Mesenchymal stem cell (in vitro differentiated cells and primary cell): ENCODE measurements around the gene RAB20.

ENCODE experiments used
- DNase-seq: peaks from one replicate; pipeline ENCODE4 v3.0.0-alpha.2; 2013
- H2AFZ ChIP-seq: one replicate; pipeline ENCODE4 v1.6.1; 2013; ENCODE audit warnings: low read depth, mild to moderate bottlenecking, control low read depth, inconsistent platforms, low read length, moderate library complexity
- H2AK5ac ChIP-seq: 2 replicates; pipeline ENCODE4 v1.6.1; 2013; ENCODE audit warnings: low read length, moderate library complexity, mild to moderate bottlenecking, inconsistent platforms; ENCODE audit not compliant: severe bottlenecking
- H2BK120ac ChIP-seq: one replicate; pipeline ENCODE4 v1.6.1; 2013; ENCODE audit warnings: low read depth, mild to moderate bottlenecking, inconsistent platforms, low read length, moderate library complexity
- H2BK12ac ChIP-seq, 2 experiments: one replicate each; pipeline ENCODE4 v1.6.1; 2013; ENCODE audit warnings: inconsistent platforms in 2 of 2, low read length in 2 of 2, mild to moderate bottlenecking in 2 of 2, moderate library complexity in 2 of 2, control low read depth in 1 of 2
- H2BK15ac ChIP-seq: one replicate; pipeline ENCODE4 v1.6.1; 2013; ENCODE audit warnings: mild to moderate bottlenecking, low read depth, inconsistent platforms; ENCODE audit not compliant: poor library complexity, severe bottlenecking
- H2BK5ac ChIP-seq: 2 replicates; pipeline ENCODE4 v1.6.1; 2013; ENCODE audit warnings: low read depth, mild to moderate bottlenecking, low read length, control low read depth, inconsistent platforms; ENCODE audit not compliant: poor library complexity, severe bottlenecking
- H3K14ac ChIP-seq, 2 experiments: one replicate each; pipeline ENCODE4 v1.6.1; 2013; ENCODE audit warnings: inconsistent platforms in 2 of 2, low read length in 2 of 2, control low read depth in 1 of 2, mild to moderate bottlenecking in 1 of 2, moderate library complexity in 1 of 2
- H3K18ac ChIP-seq, 2 experiments: one replicate each; pipeline ENCODE4 v1.6.1; 2013; ENCODE audit warnings: inconsistent platforms in 2 of 2, low read length in 2 of 2, control low read depth in 1 of 2, low read depth in 1 of 2, mild to moderate bottlenecking in 1 of 2
- H3K23ac ChIP-seq, 2 experiments: one replicate each; pipeline ENCODE4 v1.6.1; 2013; ENCODE audit warnings: inconsistent platforms in 2 of 2, low read length in 2 of 2, mild to moderate bottlenecking in 2 of 2, moderate library complexity in 2 of 2, control low read depth in 1 of 2
- H3K27ac ChIP-seq: 2 replicates; pipeline ENCODE4 v1.5.1; 2013; ENCODE audit warnings: mild to moderate bottlenecking, moderate library complexity, low read length, control low read depth, inconsistent platforms; ENCODE audit not compliant: poor library complexity, severe bottlenecking
- H3K27me3 ChIP-seq, 2 experiments: 2 replicates each; pipeline versions ENCODE4 v1.6.1 to v1.7.0; 2013; ENCODE audit warnings: low read length in 2 of 2, mild to moderate bottlenecking in 2 of 2, moderate library complexity in 2 of 2, control low read depth in 1 of 2, inconsistent platforms in 1 of 2; ENCODE audit not compliant: control insufficient read depth in 1 of 2, insufficient read depth in 1 of 2
- H3K36me3 ChIP-seq, 2 experiments: 2 replicates each; pipeline versions ENCODE4 v1.6.1 to v1.7.0; 2013; ENCODE audit warnings: low read length in 2 of 2, control low read depth in 1 of 2, inconsistent platforms in 1 of 2, low read depth in 1 of 2, mild to moderate bottlenecking in 1 of 2; ENCODE audit not compliant: insufficient read depth in 2 of 2, control insufficient read depth in 1 of 2
- H3K4ac ChIP-seq, 2 experiments: one replicate each; pipeline ENCODE4 v1.6.1; 2013; ENCODE audit warnings: inconsistent platforms in 2 of 2, low read length in 2 of 2, mild to moderate bottlenecking in 2 of 2, moderate library complexity in 2 of 2, control low read depth in 1 of 2, low read depth in 1 of 2
- H3K4me1 ChIP-seq: 2 replicates; pipeline ENCODE4 v1.6.1; 2013; ENCODE audit warnings: low read depth, low read length, control low read depth; ENCODE audit not compliant: control insufficient read depth, insufficient read depth
- H3K4me2 ChIP-seq: 2 replicates; pipeline ENCODE4 v1.6.1; 2013; ENCODE audit warnings: low read length, mild to moderate bottlenecking, inconsistent platforms; ENCODE audit not compliant: poor library complexity, severe bottlenecking
- H3K4me3 ChIP-seq, 2 experiments: 2 replicates each; pipeline versions ENCODE4 v1.5.1 to v1.7.0; 2013; ENCODE audit warnings: low read length in 2 of 2, mild to moderate bottlenecking in 2 of 2, control low read depth in 1 of 2, low read depth in 1 of 2; ENCODE audit not compliant: insufficient read depth in 1 of 2
- H3K79me1 ChIP-seq: replicated peaks from 2 replicates; pipeline ENCODE4 v1.6.1; 2013; ENCODE audit warnings: mild to moderate bottlenecking, control low read depth, low read length, inconsistent platforms; ENCODE audit not compliant: poor library complexity, severe bottlenecking
- H3K9ac ChIP-seq: 2 replicates; pipeline ENCODE4 v1.7.0; 2013; ENCODE audit warnings: mild to moderate bottlenecking, low read length, moderate library complexity
- H3K9me3 ChIP-seq: 2 replicates; pipeline ENCODE4 v1.7.0; 2013; ENCODE audit warnings: mild to moderate bottlenecking, low read length; ENCODE audit not compliant: control insufficient read depth
- H4K8ac ChIP-seq: one replicate; pipeline ENCODE4 v1.6.1; 2013; ENCODE audit warnings: inconsistent platforms, mild to moderate bottlenecking, low read length, moderate library complexity
- H4K91ac ChIP-seq: one replicate; pipeline ENCODE4 v1.6.1; 2013; ENCODE audit warnings: mild to moderate bottlenecking, low read length, inconsistent platforms
- WGBS: methylation state at CpG from one replicate; pipeline ENCODE4 v1.1.7; 2013; ENCODE audit warnings: mixed read lengths; 5-methylcytosine and 5-hydroxymethylcytosine counted together

Gene RAB20

DNA sequence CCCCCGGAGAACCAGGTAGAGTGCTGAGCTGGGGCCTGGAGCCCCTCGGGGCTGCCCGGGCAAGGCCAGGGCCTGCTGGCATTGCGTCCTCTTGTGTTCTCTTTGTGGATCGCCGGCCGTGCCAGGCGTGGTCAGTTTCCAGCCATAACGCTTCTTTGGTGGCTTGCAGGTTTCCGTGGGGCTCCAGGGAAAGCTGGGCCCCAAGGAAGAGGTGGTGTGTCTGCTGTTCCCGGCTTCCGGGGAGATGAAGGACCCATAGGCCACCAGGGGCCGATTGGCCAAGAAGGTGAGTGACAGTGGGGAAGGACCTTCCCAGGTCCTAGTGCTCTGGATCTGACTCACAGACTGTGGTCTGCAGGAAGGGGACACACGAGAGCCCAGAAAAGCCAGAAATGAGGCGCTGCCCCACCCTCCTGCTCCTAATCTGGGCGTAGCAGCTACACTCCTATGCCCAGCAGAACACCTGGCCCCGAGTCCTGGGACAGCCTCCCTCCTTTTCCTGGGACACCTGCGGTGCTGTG, 57.5 kb downstream of the RAB20 start:
- Histone ChIP-seq H4K91ac (peak overlapping the region; percentile 78), H3K18ac (peak overlapping the region; percentile 49 to 72), H3K4me2 (no peak overlapping the region), H2AFZ (no peak overlapping the region), H2BK15ac (no peak overlapping the region), H4K8ac (peak overlapping the region; percentile 45), H3K9ac (no peak overlapping the region), H3K4me1 (peaks cover 33% of the 10 kb centered on the region), H3K79me1 (peaks cover 8% of the 10 kb centered on the region), H3K14ac (peak overlapping the region in 1 of 2 experiments; percentile 14), H2BK5ac (no peak overlapping the region), H3K36me3 (peaks cover 58 to 76% of the 10 kb centered on the region in 2 experiments), H3K27ac (peak overlapping the region; percentile 62), H3K23ac (peak overlapping the region in 1 of 2 experiments; percentile 5), H2BK120ac (no peak overlapping the region), H3K4me3 (no peak overlapping the region), H2BK12ac (no peak overlapping the region), H2AK5ac (peak overlapping the region; percentile 74), H3K4ac (peak overlapping the region; percentile 1 to 62), H3K9me3 (peaks cover 9% of the 10 kb centered on the region), H3K27me3 (no peaks in the 10 kb centered on the region)
- 90% methylated on average over 18 of the region's 18 CpGs for WGBS
- no peak for DNase-seq

DNA sequence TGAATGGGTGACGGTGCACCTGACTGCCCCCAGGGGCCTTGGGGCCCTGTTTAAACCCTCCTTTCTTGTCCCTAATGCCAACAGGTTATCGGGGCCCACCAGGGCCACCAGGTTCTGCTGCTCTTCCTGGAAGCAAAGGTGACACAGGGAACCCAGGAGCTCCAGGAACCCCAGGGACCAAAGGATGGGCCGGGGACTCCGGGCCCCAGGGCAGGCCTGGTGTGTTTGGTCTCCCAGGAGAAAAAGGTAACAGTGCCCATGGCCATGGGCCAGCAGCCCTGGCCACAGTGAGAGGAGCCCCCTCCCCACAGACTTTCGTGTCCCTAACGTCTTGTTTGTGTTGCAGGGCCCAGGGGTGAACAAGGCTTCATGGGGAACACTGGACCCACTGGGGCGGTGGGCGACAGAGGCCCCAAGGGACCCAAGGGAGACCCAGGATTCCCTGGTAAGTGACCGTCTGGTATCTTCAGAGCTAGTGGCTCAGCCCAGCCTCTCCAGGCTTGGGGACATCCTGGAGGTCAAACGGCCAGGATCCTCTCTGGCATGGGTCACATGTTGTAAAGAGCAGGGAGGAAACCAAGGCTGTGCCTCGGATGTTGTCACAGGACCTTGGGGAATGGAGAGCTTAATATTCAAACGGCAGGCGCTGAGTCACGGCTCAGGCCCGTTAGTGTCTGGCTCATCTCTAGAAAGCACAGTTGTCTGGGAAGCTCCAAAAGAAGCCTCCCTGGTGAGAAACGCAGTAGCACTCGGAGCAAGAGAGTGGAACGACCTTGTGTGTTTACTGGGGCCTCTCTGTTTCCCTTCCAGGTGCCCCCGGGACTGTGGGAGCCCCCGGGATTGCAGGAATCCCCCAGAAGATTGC, 58.3 kb downstream of the RAB20 start:
- no peak overlapping the region for H3K23ac ChIP-seq
- peak overlapping the region in 1 of 2 experiments; percentile 71 for H3K14ac ChIP-seq
- peak overlapping the region; percentile 60 for H4K91ac ChIP-seq
- H3K4me1 ChIP-seq, result peaks cover 37% of the 10 kb centered on the region
- H3K18ac ChIP-seq, result peak overlapping the region; percentile 85 to 91
- H2AK5ac ChIP-seq, result peak overlapping the region; percentile 89
- H3K9ac ChIP-seq, result no peak overlapping the region
- H3K4me2 ChIP-seq, result no peak overlapping the region
- H3K27me3 ChIP-seq, result no peaks in the 10 kb centered on the region
- H3K4me3 ChIP-seq, result no peak overlapping the region
- 56% methylated on average over 20 of the region's 20 CpGs for WGBS
- H3K9me3 ChIP-seq, result peaks cover 9% of the 10 kb centered on the region
- peak overlapping the region; percentile 43 for H4K8ac ChIP-seq
- H2BK12ac ChIP-seq, result peak overlapping the region; percentile 44 to 51
- peaks cover 58 to 78% of the 10 kb centered on the region in 2 experiments for H3K36me3 ChIP-seq
- peak overlapping the region; percentile 20 to 64 for H3K4ac ChIP-seq
- H2BK15ac ChIP-seq, result peak overlapping the region; percentile 94
- H2BK5ac ChIP-seq, result no peak overlapping the region
- no peak overlapping the region for H2AFZ ChIP-seq
- peaks cover 9% of the 10 kb centered on the region for H3K79me1 ChIP-seq
- peak overlapping the region; percentile 62 for H3K27ac ChIP-seq
- H2BK120ac ChIP-seq, result peak overlapping the region; percentile 84
- DNase-seq, result peak; percentile 93

GRCh38 chr13:110501188-110501587, 60.3 kb downstream of the RAB20 start:
- Histone ChIP-seq H2AFZ (no peak overlapping the region), H4K8ac (peak overlapping the region; percentile 45), H3K9ac (no peak overlapping the region), H3K9me3 (peaks cover 9% of the 10 kb centered on the region), H2AK5ac (peak overlapping the region; percentile 11), H2BK15ac (peak overlapping the region; percentile 44), H3K4ac (no peak overlapping the region), H4K91ac (peak overlapping the region; percentile 88), H3K4me3 (peak overlapping the region in 1 of 2 experiments; percentile 19), H3K18ac (peak overlapping the region; percentile 22 to 87), H2BK120ac (peak overlapping the region; percentile 73), H3K27me3 (no peaks in the 10 kb centered on the region), H3K79me1 (peaks cover 11% of the 10 kb centered on the region), H3K23ac (no peak overlapping the region), H3K36me3 (peaks cover 61 to 76% of the 10 kb centered on the region in 2 experiments), H2BK12ac (no peak overlapping the region), H3K27ac (no peak overlapping the region), H3K4me1 (peaks cover 20% of the 10 kb centered on the region), H3K14ac (no peak overlapping the region), H3K4me2 (no peak overlapping the region), H2BK5ac (no peak overlapping the region)
- DNase-seq, result no peak
- over 99% methylated on average over 9 of the region's 9 CpGs for WGBS

DNA sequence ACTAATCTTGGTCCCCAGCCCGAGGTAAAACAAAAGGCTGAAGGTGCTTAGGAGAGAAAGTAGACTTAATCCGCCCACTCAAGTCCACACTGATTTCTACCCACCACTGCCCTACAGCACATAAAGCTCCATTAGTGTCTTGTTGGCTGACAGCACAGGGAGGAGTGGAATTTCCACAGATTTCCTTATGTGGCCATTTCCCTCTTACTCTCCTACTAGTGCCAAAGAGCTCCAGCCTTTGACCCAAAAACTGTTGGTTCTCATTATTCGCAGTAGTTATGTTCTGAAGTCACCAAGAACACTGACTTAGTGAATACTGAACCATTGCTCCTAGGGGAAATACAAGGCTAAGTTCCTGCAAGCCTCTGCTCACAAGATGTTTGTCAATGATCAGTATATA, 61.2 kb downstream of the RAB20 start:
- 92% methylated on average over 2 of the region's 3 CpGs for WGBS
- no peak overlapping the region for H3K9ac ChIP-seq

More for the DNA sequence above, 61.2 kb downstream of the RAB20 start:
- Histone ChIP-seq H3K4me2 (no peak overlapping the region), H3K14ac (no peak overlapping the region), H3K27me3 (no peaks in the 10 kb centered on the region), H4K91ac (peak overlapping the region; percentile 88), H4K8ac (peak overlapping the region; percentile 69), H2BK15ac (no peak overlapping the region), H2BK5ac (no peak overlapping the region), H3K23ac (no peak overlapping the region), H2BK120ac (peak overlapping the region; percentile 73), H3K18ac (peak overlapping the region; percentile 34 to 87), H3K9me3 (peaks cover 9% of the 10 kb centered on the region), H2BK12ac (no peak overlapping the region), H3K4me1 (peaks cover 19% of the 10 kb centered on the region), H3K36me3 (peaks cover 68 to 76% of the 10 kb centered on the region in 2 experiments), H2AFZ (no peak overlapping the region), H3K27ac (peak overlapping the region; percentile 89), H3K4me3 (no peak overlapping the region), H2AK5ac (peak overlapping the region; percentile 11), H3K4ac (peak overlapping the region in 1 of 2 experiments; percentile 85), H3K79me1 (peaks cover 14% of the 10 kb centered on the region)
- DNase-seq, result peak; percentile 69
